Neural crest cell (in vitro differentiated cells): ENCODE results near the gene GRIN3B. TPM values are rescaled to one million over a fixed set of nuclear protein-coding genes. Genes with fewer than 3 reads are reported as not detected.

Source experiments
- DNase-seq: peaks from one replicate; pipeline ENCODE4 v3.0.0; 2021; ENCODE audit warnings: low read depth, mixed read lengths, low spot score
- H3K27ac Mint-ChIP-seq: one replicate; pipeline ENCODE4 v1.8.0; 2021; ENCODE audit warnings: mild to moderate bottlenecking, mixed read lengths; ENCODE audit not compliant: unreplicated experiment
- H3K27me3 Mint-ChIP-seq: 2 replicates; pipeline ENCODE4 v1.8.0; 2021; ENCODE audit warnings: low read depth, mild to moderate bottlenecking, mixed read lengths
- H3K36me3 Mint-ChIP-seq: 2 replicates; pipeline ENCODE4 v1.8.0; 2021; ENCODE audit warnings: low read depth, mild to moderate bottlenecking, mixed read lengths
- H3K4me1 Mint-ChIP-seq: 2 replicates; pipeline ENCODE4 v1.8.0; 2021; ENCODE audit warnings: mixed read lengths
- H3K4me3 Mint-ChIP-seq: one replicate; pipeline ENCODE4 v1.8.0; 2021; ENCODE audit warnings: mild to moderate bottlenecking, mixed read lengths
- H3K9me3 Mint-ChIP-seq: 2 replicates; pipeline ENCODE4 v1.8.0; 2021; ENCODE audit warnings: mixed read lengths
- total RNA-seq: library from RNA; stranded (reverse); gene quantifications from 2 replicates; pipeline ENCODE4 v1.2.1, GENCODE V29; 2021
- TF ChIP-seq, protein P1 (sequence below): fragments of 200-600 bp; sonication (generic); conservative IDR thresholded peaks from 2 replicates; pipeline ENCODE4 v1.5.0; 2021; ENCODE audit warnings: antibody characterized with exemption, mild to moderate bottlenecking

The GRIN3B gene
- total RNA-seq, 1 donor from 2014 or later, result 0.12 TPM

DNA sequence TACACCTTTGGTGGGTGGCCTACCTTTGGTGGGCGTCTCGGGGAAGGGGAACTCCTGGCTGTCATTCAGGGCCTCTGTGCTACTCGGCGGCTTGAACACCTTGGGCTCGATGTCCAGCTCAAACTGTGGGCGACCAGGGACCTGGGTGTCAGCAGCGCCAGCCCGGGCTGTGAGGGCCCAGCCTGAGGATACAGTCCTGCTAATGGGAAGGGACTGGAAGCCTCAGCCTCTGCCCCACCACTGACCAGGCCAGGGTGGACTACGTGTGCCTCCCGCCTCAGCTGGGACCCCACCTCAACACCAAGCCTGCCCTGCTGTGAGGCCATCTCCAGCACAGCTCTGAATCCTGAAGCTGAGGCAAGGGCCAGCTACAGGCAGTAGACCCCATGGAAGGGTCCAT lies 13.0 kb downstream of the GRIN3B start:
- Mint-ChIP-seq H3K4me1 (peaks cover 18% of the 10 kb centered on the region), H3K27ac (no peak overlapping the region), H3K9me3 (no peaks in the 10 kb centered on the region), H3K36me3 (no peaks in the 10 kb centered on the region), H3K4me3 (no peak overlapping the region), H3K27me3 (no peaks in the 10 kb centered on the region)
- DNase-seq, result no peak
- TF ChIP-seq, protein P1, sequence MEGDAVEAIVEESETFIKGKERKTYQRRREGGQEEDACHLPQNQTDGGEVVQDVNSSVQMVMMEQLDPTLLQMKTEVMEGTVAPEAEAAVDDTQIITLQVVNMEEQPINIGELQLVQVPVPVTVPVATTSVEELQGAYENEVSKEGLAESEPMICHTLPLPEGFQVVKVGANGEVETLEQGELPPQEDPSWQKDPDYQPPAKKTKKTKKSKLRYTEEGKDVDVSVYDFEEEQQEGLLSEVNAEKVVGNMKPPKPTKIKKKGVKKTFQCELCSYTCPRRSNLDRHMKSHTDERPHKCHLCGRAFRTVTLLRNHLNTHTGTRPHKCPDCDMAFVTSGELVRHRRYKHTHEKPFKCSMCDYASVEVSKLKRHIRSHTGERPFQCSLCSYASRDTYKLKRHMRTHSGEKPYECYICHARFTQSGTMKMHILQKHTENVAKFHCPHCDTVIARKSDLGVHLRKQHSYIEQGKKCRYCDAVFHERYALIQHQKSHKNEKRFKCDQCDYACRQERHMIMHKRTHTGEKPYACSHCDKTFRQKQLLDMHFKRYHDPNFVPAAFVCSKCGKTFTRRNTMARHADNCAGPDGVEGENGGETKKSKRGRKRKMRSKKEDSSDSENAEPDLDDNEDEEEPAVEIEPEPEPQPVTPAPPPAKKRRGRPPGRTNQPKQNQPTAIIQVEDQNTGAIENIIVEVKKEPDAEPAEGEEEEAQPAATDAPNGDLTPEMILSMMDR, result no peak

DNA sequence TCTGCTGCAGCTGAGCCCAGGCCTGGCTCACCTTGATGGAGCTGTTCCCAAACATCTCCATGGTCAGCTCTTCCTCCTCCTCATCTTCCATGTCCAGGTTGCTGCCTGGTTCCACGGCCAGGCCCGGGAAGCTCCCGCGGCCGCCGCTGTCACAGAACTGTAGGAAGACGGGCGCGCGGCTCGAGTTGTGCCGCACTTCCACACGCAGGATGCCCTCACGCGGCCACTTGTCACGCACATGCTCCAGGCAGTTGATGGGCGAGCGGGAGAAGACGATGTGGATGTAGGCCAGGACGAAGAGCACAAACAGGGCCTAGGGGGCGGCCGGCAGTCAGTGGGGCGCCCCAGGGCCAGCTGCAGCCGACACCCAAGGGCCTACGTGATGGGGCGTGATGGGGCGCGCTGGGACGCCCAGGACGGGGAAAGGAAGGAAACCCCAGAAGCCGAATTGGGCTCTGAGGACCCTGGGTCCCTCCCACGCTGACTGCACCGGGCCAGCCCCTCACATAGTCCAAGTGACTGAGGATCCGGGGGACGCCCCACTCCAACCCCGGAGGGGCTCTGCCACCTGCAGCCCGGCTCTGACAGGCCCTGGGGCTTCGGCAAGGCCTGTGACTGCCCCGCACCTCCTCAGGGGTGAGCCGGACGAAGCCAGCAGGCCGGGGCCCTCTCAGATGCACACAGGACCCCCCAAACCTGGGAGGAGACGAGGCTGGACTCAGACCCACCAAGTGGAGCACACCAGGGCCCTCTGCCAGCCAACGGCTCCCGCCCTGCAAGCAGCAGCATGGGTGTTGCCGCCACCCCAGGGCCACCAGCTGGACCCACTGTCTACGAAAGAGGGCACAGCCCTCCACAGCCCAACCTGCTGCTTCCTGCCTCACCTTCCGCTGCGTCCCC lies 14.2 kb downstream of the GRIN3B start:
- Mint-ChIP-seq H3K27me3 (no peaks in the 10 kb centered on the region), H3K4me3 (no peak overlapping the region), H3K36me3 (no peaks in the 10 kb centered on the region), H3K27ac (no peak overlapping the region), H3K4me1 (peaks cover 18% of the 10 kb centered on the region), H3K9me3 (no peaks in the 10 kb centered on the region)
- no peak for DNase-seq
- TF ChIP-seq, protein P1, result no peak

DNA sequence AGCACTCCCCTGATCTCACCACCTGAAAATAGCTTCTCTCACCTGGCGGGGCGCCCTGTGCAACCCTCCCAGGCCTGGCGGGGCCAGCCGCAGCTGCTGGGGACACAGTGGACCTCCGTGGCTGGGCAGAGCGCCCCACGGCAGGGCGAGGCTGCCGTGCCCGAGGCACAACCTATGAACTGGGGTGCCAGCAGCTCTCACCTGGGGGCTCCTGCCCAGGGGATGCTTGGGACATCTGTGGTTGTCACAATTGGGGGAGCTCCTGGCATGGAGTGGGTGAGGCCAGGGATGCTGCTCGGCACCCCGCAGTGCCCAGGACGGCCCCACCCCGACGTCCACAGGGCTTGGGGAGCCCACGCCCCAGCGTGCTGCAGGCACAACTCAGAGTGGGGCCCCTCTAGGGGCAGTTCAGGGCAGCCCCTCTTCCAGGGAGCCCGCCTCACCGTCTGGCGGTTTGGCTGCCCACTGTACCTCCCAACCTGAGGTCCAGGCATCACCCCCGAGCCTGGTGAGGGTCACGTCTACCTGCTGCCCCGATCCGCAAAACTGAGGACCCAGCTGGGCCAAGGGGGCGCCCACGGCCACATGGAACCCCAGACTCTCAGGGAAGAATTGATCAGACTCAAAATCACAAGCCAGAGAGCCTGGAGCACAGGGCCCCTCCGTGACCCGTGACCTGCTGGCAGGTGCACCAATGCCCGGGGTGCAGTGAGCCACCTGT lies 15.0 kb downstream of the GRIN3B start:
- Mint-ChIP-seq H3K27me3 (no peaks in the 10 kb centered on the region), H3K36me3 (no peaks in the 10 kb centered on the region), H3K4me3 (peak overlapping the region; percentile 80), H3K9me3 (no peaks in the 10 kb centered on the region), H3K27ac (no peak overlapping the region), H3K4me1 (peaks cover 24% of the 10 kb centered on the region)
- TF ChIP-seq, protein P1, result no peak
- DNase-seq, result no peak

DNA sequence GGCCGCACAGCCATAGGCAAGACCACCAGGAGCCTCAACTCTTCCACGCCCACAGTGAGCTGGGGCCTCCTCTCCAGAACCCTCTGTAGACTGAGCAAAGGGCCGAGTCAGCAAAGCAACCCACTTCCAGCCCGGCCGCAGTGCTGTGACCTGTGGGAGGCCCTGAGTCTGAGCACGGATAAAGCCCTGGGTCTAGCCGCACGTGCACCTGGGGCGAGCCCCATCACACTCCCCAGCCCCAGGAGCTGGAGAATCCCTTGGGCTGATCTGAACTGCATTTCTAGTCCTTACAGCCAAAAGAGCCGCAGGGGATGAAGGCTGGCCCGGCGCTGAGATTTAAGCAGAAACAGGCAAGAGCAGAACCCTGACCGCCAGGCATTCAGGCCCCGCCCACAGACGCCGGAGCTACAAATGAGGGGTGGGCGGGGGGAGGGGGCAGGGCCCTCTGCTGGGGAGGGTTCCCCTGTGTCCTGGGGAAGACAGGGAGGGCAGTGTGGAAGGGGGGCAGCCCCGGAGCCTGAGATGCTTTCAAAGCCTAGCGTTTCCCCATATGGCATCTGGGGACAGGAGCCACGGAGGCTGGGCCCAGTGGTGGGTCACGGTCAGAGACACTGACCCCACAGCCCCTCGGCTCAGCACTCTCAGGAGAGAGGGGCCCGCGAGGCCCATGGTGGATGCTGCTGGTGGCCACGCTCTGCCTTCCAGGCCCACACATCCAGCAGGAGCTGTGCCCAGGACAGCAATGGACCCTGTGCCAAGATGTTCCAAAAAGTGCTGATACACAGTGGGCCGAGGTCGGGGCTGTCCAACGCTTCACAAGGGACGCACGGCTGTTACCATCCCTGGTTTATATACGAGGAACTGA lies 15.8 kb downstream of the GRIN3B start:
- TF ChIP-seq, protein P1, result no peak
- DNase-seq, result no peak
- no peaks in the 10 kb centered on the region for H3K27me3 Mint-ChIP-seq
- H3K4me1 Mint-ChIP-seq, result peaks cover 25% of the 10 kb centered on the region
- H3K36me3 Mint-ChIP-seq, result no peaks in the 10 kb centered on the region
- H3K9me3 Mint-ChIP-seq, result no peaks in the 10 kb centered on the region
- H3K27ac Mint-ChIP-seq, result no peak overlapping the region
- H3K4me3 Mint-ChIP-seq, result peak overlapping the region; percentile 84

DNA sequence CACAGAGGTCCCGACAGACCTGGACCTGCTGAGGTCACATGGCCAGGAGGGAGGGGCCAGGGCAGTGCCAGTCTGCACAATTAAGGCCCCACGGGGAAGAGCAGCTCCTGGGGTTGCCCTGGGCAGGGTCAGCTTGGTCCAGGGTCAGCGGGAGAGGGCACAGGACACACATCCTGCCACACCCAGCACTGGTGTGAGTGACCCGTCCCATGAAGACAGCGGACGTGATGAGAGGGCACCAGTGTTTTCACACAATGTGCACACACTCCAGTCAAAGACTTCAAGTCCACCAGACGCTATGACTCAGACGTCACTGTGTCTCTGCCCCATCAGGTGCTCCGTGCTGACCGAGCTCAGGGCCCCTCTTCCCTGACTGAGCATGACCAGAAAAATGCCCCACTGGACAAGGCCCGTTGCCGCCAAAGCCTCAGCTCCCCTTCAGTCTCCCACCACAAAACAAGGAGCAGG lies 16.5 kb downstream of the GRIN3B start:
- no peaks in the 10 kb centered on the region for H3K36me3 Mint-ChIP-seq
- H3K4me3 Mint-ChIP-seq, result peak overlapping the region; percentile 84
- TF ChIP-seq, protein P1, result no peak
- peak overlapping the region; percentile 22 for H3K27ac Mint-ChIP-seq
- H3K4me1 Mint-ChIP-seq, result peaks cover 31% of the 10 kb centered on the region
- H3K27me3 Mint-ChIP-seq, result peaks cover 6% of the 10 kb centered on the region
- DNase-seq, result no peak
- no peaks in the 10 kb centered on the region for H3K9me3 Mint-ChIP-seq
